Prostate gland (tissue), 2 donors: ENCODE data around the gene PDF.

ENCODE experiments used
- CTCF ChIP-seq, 4 experiments: fragments of 200-600 bp in 2 of 4; fragments of 450-650 bp in 2 of 4; sonication (generic) in 2 of 4; IDR thresholded peaks; 1 replicate in 3 of 4; 2 replicates in 1 of 4; pipeline ENCODE4 v1.5.1; 2016 to 2019; ENCODE audit warnings: antibody characterized with exemption in 4 of 4, mild to moderate bottlenecking in 2 of 4, moderate library complexity in 2 of 4
- POLR2A ChIP-seq: fragments of 450-650 bp; IDR thresholded peaks from one replicate; pipeline ENCODE4 v1.6.1; 2016; ENCODE audit warnings: antibody characterized with exemption, mild to moderate bottlenecking
- POLR2AphosphoS5 ChIP-seq: sonication (generic); formaldehyde crosslinking; IDR thresholded peaks from one replicate; pipeline ENCODE4 v1.6.1; 2017; ENCODE audit warnings: antibody characterized with exemption

DNA sequence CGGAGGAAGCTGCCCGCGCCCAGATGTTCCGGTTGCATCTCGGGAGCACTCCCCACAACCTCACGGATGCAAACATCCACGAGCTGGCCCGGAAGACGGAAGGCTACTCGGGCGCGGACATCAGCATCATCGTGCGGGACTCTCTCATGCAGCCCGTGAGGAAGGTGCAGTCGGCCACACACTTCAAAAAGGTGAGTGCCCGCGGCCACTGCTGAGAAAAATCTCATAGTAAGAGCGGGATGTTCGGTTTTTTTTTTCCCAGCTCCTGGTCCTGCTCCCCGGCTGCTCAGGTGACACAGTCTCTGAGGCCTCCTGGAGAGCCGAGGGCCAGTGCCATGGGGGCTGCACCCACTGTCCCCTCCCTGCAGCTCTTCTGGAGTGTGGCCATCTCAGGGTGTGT is 9.3 kb downstream of the PDF start:
- TF ChIP-seq CTCF (IDR thresholded peaks at IDR 0.05) (no peak), POLR2A (no peak), POLR2AphosphoS5 (no peak)
